Choroid plexus epithelial cell (primary cell): ENCODE results near the gene TMEM131.
A peak's percentile ranks its signal among the peaks of the same experiment; 100 is the strongest.
"Not testable (repeated sequence)": the region's sequence is repeated elsewhere in the genome, so short reads cannot be mapped to it uniquely, and the experiment has no call there.

ENCODE experiments used
- DNase-seq: peaks from one replicate; pipeline ENCODE4 v3.0.0-alpha.2; 2010; ENCODE audit warnings: low read depth
- H3K4me3 ChIP-seq: 2 replicates; pipeline ENCODE4 v1.5.1; 2011; ENCODE audit warnings: low read depth, mild to moderate bottlenecking, control low read depth, low read length, moderate library complexity
- TF ChIP-seq, protein P1 (sequence below): conservative IDR thresholded peaks from 2 replicates; pipeline ENCODE4 v1.5.1; 2011; ENCODE audit warnings: low read depth, mild to moderate bottlenecking, control low read depth, inconsistent platforms, low read length, moderate library complexity

TMEM131 gene

DNA sequence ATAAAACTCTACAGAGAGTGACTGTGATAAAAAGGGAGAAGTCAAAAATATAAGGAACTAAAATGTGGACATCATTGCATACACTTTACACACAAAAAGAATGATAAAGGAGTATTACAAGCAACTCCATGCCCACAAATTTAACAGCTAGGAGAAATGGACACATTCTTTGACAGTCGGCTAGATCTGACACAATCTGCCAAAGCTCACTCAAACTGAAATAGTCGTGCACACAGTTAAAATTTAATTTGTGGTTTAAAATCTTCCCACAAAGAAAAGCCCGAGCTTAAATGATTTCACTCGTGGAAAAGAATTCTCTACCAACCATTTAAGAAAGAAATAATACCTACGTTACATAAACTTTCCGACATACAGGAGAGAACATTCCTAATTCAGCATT is 149.9 kb downstream of the TMEM131 start:
- DNase-seq = no peak
- TF ChIP-seq, protein P1, sequence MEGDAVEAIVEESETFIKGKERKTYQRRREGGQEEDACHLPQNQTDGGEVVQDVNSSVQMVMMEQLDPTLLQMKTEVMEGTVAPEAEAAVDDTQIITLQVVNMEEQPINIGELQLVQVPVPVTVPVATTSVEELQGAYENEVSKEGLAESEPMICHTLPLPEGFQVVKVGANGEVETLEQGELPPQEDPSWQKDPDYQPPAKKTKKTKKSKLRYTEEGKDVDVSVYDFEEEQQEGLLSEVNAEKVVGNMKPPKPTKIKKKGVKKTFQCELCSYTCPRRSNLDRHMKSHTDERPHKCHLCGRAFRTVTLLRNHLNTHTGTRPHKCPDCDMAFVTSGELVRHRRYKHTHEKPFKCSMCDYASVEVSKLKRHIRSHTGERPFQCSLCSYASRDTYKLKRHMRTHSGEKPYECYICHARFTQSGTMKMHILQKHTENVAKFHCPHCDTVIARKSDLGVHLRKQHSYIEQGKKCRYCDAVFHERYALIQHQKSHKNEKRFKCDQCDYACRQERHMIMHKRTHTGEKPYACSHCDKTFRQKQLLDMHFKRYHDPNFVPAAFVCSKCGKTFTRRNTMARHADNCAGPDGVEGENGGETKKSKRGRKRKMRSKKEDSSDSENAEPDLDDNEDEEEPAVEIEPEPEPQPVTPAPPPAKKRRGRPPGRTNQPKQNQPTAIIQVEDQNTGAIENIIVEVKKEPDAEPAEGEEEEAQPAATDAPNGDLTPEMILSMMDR = no peak
- no peak overlapping the region for H3K4me3 ChIP-seq

DNA sequence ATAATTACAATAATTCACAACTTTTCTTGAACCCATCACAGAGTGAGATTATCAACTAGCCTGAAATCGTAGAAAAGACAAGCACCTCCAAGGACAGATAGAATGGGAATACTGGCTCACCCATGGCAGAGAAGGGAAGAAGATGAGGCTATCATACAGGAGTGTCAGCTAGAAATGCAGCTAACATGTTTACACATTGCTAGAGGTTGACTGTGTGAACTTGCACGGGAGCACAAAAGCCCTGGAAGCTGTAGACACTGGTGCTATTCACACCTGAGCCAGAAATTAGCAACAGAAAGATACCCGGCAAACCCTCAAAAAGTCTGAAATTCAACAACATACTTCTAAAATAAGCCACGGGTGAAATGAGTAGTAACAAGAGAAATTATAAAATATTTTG is 150.6 kb downstream of the TMEM131 start:
- no peak for DNase-seq
- H3K4me3 ChIP-seq = no peak overlapping the region
- TF ChIP-seq, protein P1 = no peak

DNA sequence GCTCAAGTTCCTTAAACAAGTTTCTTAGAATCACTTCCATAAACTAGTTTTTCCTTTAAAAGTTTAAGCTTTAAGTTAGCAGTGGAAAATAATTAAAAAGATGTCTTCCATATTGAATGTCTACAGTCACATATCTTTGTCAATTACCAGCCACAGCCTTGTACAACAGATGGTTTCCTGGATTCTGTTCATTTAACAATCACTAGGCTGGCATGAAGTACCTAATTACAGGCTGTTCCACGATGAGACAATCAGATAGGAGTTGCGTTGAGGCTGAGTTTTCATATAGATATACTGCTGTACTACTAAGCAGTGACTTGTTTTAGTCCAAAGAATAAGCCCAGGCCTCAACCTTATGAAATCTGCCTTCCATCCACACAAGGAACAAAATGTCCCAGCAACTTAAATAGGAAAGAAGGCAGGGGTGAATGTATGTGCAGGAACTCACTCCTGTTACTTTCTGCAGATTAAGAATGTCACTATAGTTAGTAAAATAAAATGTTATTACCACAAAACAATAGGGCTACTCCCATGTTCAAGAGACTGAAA is 151.4 kb downstream of the TMEM131 start:
- H3K4me3 ChIP-seq = no peak overlapping the region
- TF ChIP-seq, protein P1 = no peak
- no peak for DNase-seq

DNA sequence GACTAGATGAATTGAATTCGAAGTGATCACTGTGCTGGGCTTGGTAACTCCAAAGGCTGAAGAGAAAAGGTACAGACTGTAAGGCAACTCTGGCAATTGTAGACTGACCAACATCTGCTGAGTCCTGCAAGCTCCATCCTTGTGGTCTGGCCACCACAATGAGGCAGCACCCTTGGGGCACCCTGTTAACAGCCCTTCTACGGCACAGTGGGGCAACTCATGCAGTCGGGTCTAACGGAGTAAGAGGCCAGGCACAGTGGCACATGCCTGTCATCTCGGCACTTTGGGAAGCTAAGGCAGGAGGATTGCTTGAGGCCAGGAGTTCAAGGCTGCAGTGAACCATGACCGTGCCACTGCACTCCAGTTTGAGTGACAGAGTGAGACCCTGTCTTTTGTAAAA is 155.6 kb downstream of the TMEM131 start:
- no peak for DNase-seq
- TF ChIP-seq, protein P1 = no peak
- no peak overlapping the region for H3K4me3 ChIP-seq

DNA sequence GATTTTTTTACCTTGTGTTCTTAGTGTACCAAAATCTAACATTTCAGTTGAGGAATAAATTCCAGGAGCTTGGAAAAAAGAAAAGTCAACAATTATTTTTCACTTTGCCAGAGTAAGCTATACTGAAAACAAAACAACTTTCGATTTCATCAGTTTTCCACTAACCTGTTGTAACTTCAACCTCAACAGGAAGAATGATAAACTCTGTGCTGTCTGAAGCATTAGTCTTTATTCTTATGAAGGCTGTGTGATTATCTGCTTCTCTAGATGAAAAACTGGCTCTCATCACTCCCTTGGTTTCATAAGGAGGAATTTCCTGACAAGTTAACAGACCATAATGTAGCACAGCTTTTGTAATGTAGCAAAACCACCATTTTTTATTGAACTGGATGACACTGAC is 161.1 kb downstream of the TMEM131 start:
- TF ChIP-seq, protein P1 = no peak
- H3K4me3 ChIP-seq = no peak overlapping the region
- peak; percentile 29 for DNase-seq

DNA sequence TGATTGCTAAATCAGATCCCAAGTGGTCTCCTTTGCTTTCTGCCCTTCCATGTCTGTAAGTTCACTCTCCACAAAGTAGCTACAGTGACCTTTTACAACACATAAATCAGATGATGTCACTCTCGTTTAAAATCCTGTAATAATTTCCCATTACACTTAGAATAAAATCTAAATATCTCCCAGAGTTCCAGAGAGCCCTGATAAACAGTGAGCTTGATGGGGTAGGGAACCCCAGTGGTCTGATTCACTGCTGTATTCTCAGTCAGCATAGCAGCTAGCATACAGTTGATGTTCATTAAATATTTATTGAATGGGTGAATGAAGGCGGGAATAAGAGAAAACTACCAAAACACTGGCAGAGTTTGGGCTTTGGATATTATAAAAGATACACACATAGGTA is 164.6 kb downstream of the TMEM131 start:
- no peak overlapping the region for H3K4me3 ChIP-seq
- TF ChIP-seq, protein P1 = no peak
- DNase-seq = no peak

DNA sequence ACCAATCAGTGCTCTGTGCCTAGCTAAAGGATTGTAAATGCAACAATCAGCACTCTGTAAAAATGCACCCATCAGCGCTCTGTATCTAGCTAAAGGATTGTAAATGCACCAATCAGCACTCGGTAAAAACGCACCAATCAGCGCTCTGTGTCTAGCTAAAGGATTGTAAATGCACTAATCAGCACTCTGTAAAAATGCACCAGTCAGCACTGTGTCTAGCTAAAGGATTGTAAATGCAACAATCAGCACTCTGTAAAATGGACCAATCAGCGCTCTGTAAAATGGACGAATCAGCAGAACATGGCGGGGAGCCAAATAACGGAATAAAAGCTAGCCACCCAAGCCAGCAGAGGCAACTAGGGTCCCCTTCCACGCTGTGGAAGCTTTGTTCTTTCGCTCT is 166.5 kb downstream of the TMEM131 start:
- not testable (repeated sequence) for H3K4me3 ChIP-seq

DNA sequence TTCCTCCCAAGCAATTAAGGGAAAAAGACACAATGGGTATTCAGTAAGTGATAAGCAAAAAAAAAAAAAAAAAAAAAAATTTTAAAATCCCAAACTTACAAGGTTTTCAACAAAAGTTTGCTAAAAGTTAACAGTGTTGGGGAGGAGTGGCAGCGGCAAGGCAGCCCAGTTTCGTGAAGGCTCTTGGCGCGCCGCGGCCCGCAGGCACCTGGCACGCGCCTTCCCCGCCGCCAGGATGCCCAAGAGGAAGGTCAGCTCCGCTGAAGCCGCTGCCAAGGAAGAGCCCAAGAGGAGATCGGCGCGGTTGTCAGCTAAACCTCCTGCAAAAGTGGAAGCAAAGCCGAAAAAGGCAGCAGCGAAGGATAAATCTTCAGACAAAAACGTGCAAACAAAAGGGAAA is 168.7 kb downstream of the TMEM131 start:
- DNase-seq, H3K4me3 ChIP-seq: not testable (repeated sequence)

More for the DNA sequence above, 166.5 kb downstream of the TMEM131 start:
- not testable (repeated sequence) for DNase-seq

DNA sequence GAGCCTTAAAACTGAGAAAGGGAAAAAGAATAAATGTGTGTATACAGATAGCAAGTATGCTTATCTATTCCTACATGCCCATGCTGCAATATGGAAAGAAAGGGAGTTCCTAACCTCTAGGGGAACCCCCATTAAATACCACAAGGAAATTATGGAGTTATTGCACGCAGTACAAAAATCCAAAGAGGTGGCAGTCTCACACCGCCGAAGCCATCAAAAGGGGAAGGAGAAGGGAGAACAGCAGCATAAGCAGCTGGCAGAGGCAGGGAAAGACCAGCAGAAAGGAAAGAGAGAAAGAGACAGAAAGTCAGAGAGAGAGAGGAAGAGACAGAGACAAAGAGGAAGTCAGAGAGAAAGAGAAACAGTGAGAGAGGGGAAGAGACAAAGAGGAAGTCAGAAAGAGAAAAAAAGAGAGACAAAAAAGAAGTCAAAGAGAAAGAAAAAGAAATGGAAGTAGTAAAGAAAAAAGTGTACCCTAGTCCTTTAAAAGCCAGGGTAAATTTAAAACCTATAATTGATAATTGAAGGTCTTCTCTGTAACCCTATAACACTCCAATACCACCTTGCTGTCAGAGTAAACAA is 169.4 kb downstream of the TMEM131 start:
- not testable (repeated sequence) for H3K4me3 ChIP-seq, DNase-seq

DNA sequence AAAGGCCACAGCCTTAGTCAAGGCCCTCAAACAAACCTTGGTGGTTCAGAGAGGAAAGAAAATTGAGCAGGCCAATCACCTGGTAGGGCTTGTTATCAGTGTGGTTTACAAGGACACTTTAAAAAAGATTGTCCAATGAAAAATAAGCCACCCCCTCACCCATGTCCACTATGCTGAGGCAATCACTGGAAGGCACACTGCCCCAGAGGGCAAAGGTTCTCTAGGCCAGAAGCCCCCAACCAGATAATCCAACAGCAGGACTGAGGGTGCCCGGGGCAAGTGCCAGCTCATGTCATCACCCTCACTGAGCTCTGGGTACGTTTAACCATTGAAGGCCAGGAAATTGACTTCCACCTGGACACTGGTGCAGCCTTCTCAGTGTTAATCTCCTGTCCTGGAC is 171.7 kb downstream of the TMEM131 start:
- not testable (repeated sequence) for H3K4me3 ChIP-seq, DNase-seq

DNA sequence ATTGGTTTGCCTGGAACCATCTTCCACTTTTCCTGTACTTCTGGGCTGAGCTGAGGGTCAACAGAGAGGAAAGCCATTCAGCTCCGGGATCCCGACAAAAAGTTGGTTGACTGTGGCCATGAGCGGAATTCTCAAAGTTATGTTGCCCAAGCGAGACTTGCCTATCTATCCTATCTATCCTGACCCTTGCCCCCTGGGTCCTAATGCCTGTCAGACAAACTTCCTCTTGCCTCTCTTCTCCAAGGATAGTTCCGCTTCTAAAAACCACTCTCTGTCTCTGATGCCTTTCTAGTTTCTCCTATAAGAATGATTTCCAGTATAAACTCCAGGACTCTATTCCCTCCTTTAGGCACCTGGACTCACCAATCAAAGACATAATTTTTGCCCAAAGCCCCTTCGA is 173.9 kb downstream of the TMEM131 start:
- not testable (repeated sequence) for H3K4me3 ChIP-seq, DNase-seq
